ENCODE data around the gene RPS24. TPM values are rescaled to one million over a fixed set of nuclear protein-coding genes. Genes with fewer than 3 reads are reported as not detected.

Gene RPS24
- total and polyA plus RNA-seq, 2 of the 8 experiments (the other 6 are each of a cell fraction or from before 2014, with no cell fraction given), result 2,128 to 3,943 TPM

DNA sequence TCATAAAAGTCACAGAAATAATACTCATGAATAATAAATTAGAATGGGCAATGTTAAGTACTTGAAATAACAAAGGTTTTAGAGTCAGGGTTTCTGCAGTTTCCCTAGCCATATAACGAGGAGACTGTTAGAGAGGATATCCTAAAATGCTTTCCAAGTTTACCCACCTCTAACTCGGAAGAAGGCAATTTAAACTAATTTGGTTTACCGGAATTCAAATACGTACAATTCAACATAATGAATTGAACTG is 351 bp upstream of the RPS24 start:
- POLR2A ChIA-PET (ENCODE audit: partially characterized antibody), result interaction anchor here (1.2 to 1.5 kb wide), 2 partner anchors 10 to 84 kb away, joined by 4 to 20 read pairs; no protein-coding TSS in a partner anchor
- peak overlapping the region in 1 of 2 experiments; percentile 65; a peak in 2 of 4 replicates for H3K4me2 ChIP-seq (ENCODE audit: insufficient read depth in 1 of 2, low read depth in 2 of 2, low read length in 2 of 2)
- no peak overlapping the region for H3K27ac ChIP-seq (ENCODE audit: low read depth, low read length)
- H3K36me3 ChIP-seq (ENCODE audit: control insufficient read depth in 2 of 4, insufficient read depth in 4 of 4, low read length in 3 of 4), result peaks cover 24 to 40% (median 35%) of the 10 kb centered on the region in 4 experiments
- no peak overlapping the region for H3K4ac ChIP-seq (replicated peaks; ENCODE audit: insufficient read length, low read depth, low read length)
- CTCF ChIA-PET (ENCODE audit: partially characterized antibody), result interaction anchor here (1.4 kb wide), 1 partner anchor 14 kb away, joined by 8 read pairs; no protein-coding TSS in a partner anchor
- FAIRE-seq, result no peak
- no peak overlapping the region for H3K56ac ChIP-seq (replicated peaks; ENCODE audit: insufficient read length, low read depth, low read length)
- no peak overlapping the region for H2BK12ac ChIP-seq (ENCODE audit: low read depth, low read length)
- H2BK15ac ChIP-seq (ENCODE audit: low read length), result no peak overlapping the region
- no peak overlapping the region for H4K8ac ChIP-seq (ENCODE audit: extremely low read depth, insufficient read depth, low read length)
- no peak overlapping the region for H3K18ac ChIP-seq (ENCODE audit: extremely low read depth, low read length)
- no peak overlapping the region for H3K23ac ChIP-seq (ENCODE audit: insufficient read length)
- no peak for DNase-seq (ENCODE audit: low read depth in 1 of 2, low spot score in 2 of 2)
- no peak overlapping the region for H2BK120ac ChIP-seq (replicated peaks; ENCODE audit: low read depth, low read length)
- H3K79me1 ChIP-seq (ENCODE audit: low read depth, low read length), result peaks cover 6% of the 10 kb centered on the region; the same call in 1 of the 2 replicates
- H2BK20ac ChIP-seq (ENCODE audit: low read length), result no peak overlapping the region
- H4K5ac ChIP-seq (ENCODE audit: insufficient read length, low read depth, low read length), result no peak overlapping the region
- peaks cover 14 to 25% of the 10 kb centered on the region in 2 experiments for H4K20me1 ChIP-seq (replicated peaks in 1 of 2; ENCODE audit: control insufficient read depth in 1 of 2, insufficient read depth in 2 of 2, low read length in 2 of 2)
- H3K27me3 ChIP-seq (replicated peaks in 1 of 4; ENCODE audit: control insufficient read depth in 3 of 4, extremely low read depth in 1 of 4, insufficient read depth in 3 of 4, low read length in 3 of 4), result no peaks in the 10 kb centered on the region; a peak in 2 of 7 replicates
- H2BK5ac ChIP-seq (ENCODE audit: low read depth, low read length), result peak overlapping the region; percentile 49; the same call in 1 of the 2 replicates
- H2AFZ ChIP-seq (ENCODE audit: low read length), result peak overlapping the region; percentile 47; the same call in 1 of the 2 replicates
- H3K4me1 ChIP-seq (replicated peaks in 1 of 4; ENCODE audit: control insufficient read depth in 3 of 4, insufficient read depth in 4 of 4, low read length in 3 of 4), result peaks cover 13 to 25% (median 18%) of the 10 kb centered on the region in 4 experiments
- no peak overlapping the region for H2AK5ac ChIP-seq (ENCODE audit: low read depth, low read length)
- WGBS, 2 experiments (ENCODE audit: extremely low coverage in 1 of 2, insufficient coverage in 1 of 2, insufficient read length in 1 of 2, insufficient replicate concordance in 2 of 2, low coverage in 1 of 2, low lambda C conversion rate in 2 of 2, missing lambda C conversion rate in 1 of 2), result 2% methylated on average over 4 of the region's 4 CpGs; no CpG with 5 or more reads in 1 of the 2 experiments
- no peaks in the 10 kb centered on the region for H3K9me3 ChIP-seq (ENCODE audit: insufficient read depth in 2 of 2, low read depth in 1 of 2, low read length in 1 of 2)
- H3K23me2 ChIP-seq (ENCODE audit: low read depth, low read length), result peaks cover 17% of the 10 kb centered on the region
- no peak overlapping the region for H4K91ac ChIP-seq (replicated peaks; ENCODE audit: insufficient read length, low read length)
- peak overlapping the region; percentile 34 to 95 (median 87); a peak in 7 of 8 replicates for H3K4me3 ChIP-seq (ENCODE audit: extremely low read depth in 1 of 4, insufficient read depth in 2 of 4, low read depth in 3 of 4, low read length in 4 of 4)
- H3K79me2 ChIP-seq (ENCODE audit: control insufficient read depth in 1 of 2, insufficient read depth in 2 of 2, low read length in 2 of 2), result peaks cover 22 to 57% of the 10 kb centered on the region in 2 experiments
- no peak overlapping the region for H3K9ac ChIP-seq (replicated peaks in 1 of 4; ENCODE audit: extremely low read depth in 1 of 4, low read depth in 3 of 4, low read length in 3 of 4)
- no peak overlapping the region for H3K14ac ChIP-seq (ENCODE audit: insufficient read length)
- no peak for TF ChIP-seq YY1 (IDR thresholded peaks at IDR 0.05; ENCODE audit: low read depth, low read length)
